Progenitor cell of endocrine pancreas (in vitro differentiated cells): ENCODE results near the gene GUCY1A2. TPM values are rescaled to one million over a fixed set of nuclear protein-coding genes. Genes with fewer than 3 reads are reported as not detected.

Source experiments
- DNase-seq: peaks from one replicate; pipeline ENCODE4 v3.0.0; 2021; ENCODE audit warnings: low spot score; ENCODE audit not compliant: unreplicated experiment
- H3K27ac Mint-ChIP-seq: 2 replicates; pipeline ENCODE4 v1.8.0; 2021; ENCODE audit warnings: mild to moderate bottlenecking, moderate library complexity, mixed read lengths
- H3K27me3 Mint-ChIP-seq: 2 replicates; pipeline ENCODE4 v1.8.0; 2021; ENCODE audit warnings: mixed read lengths
- H3K36me3 Mint-ChIP-seq: 2 replicates; pipeline ENCODE4 v1.8.0; 2022; ENCODE audit warnings: mixed read lengths; ENCODE audit not compliant: insufficient read depth
- H3K4me1 Mint-ChIP-seq: 2 replicates; pipeline ENCODE4 v1.8.0; 2021; ENCODE audit warnings: low read depth, mixed read lengths
- H3K4me3 Mint-ChIP-seq: 2 replicates; pipeline ENCODE4 v1.8.0; 2021; ENCODE audit warnings: low read depth, mild to moderate bottlenecking, moderate library complexity, mixed read lengths
- H3K9me3 Mint-ChIP-seq: 2 replicates; pipeline ENCODE4 v1.8.0; 2021; ENCODE audit warnings: low read depth, mixed read lengths
- total RNA-seq: library from RNA; stranded (reverse); gene quantifications from 2 replicates; pipeline ENCODE4 v1.2.1, GENCODE V29; 2021
- TF ChIP-seq, protein P1 (sequence below): fragments of 200-600 bp; sonication (generic); IDR thresholded peaks from one replicate; pipeline ENCODE4 v1.5.0; 2021; ENCODE audit warnings: antibody characterized with exemption, mild to moderate bottlenecking; ENCODE audit not compliant: unreplicated experiment

Gene GUCY1A2
- total RNA-seq, 1 donor from 2014 or later, result 38.5 TPM

DNA sequence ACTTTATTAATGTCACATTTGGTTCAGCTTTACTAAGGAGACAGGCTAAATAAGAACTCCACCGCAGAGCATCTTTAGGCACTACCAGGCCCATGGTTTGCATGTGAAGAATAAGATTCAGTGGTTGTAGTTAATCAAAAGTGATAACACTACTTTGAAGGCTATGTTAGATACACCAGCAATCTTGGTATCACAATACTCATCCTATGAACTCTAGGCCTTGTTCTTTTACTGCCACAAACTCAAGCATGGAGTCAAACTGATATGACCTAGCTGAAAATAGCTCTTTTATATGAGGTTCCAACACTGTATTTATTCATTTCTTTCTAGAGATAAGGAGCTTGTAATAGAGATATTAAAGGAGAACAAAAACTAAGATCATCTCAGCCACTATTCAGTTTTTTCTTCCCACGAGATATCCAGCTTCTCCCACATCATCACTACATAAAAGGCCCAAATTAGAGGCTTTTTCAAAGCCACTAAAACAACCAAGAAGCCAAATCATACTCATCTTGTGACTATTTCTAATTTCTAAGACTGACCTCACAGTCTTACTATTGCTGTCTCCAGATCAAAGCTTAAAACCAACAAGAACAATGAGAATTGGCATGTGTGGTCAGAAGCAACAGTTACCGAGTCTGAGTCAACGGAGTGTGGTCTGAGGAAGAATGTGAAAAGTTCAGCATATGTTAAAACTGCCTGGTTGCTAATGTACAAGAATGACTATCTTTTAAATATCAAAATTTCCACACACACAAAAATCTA lies 25.1 kb upstream of the GUCY1A2 start:
- peaks cover 7% of the 10 kb centered on the region for H3K9me3 Mint-ChIP-seq
- TF ChIP-seq, protein P1, sequence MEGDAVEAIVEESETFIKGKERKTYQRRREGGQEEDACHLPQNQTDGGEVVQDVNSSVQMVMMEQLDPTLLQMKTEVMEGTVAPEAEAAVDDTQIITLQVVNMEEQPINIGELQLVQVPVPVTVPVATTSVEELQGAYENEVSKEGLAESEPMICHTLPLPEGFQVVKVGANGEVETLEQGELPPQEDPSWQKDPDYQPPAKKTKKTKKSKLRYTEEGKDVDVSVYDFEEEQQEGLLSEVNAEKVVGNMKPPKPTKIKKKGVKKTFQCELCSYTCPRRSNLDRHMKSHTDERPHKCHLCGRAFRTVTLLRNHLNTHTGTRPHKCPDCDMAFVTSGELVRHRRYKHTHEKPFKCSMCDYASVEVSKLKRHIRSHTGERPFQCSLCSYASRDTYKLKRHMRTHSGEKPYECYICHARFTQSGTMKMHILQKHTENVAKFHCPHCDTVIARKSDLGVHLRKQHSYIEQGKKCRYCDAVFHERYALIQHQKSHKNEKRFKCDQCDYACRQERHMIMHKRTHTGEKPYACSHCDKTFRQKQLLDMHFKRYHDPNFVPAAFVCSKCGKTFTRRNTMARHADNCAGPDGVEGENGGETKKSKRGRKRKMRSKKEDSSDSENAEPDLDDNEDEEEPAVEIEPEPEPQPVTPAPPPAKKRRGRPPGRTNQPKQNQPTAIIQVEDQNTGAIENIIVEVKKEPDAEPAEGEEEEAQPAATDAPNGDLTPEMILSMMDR, result no peak
- no peak overlapping the region for H3K27ac Mint-ChIP-seq
- H3K4me3 Mint-ChIP-seq, result no peak overlapping the region
- no peaks in the 10 kb centered on the region for H3K27me3 Mint-ChIP-seq
- DNase-seq, result no peak
- H3K36me3 Mint-ChIP-seq, result peaks cover 3% of the 10 kb centered on the region
- H3K4me1 Mint-ChIP-seq, result no peaks in the 10 kb centered on the region

DNA sequence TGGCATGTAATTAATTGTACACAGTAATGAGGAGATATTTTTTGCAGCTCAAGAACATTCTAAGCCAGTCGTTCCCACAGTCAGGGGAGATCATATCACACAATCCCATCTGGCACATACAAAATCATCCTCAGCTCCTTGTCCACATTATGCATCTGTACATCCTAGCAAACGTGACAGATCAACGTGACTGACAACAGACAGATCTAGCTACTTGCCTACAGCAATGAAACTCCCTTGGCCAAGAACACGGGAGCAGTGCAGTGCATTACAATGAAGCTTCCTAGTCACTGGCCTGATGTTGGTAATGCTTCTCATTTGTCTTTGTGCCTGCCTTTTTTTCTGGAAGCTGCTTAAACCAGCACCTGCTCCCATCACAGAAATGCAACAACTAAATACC lies 24.5 kb upstream of the GUCY1A2 start:
- Mint-ChIP-seq H3K4me1 (no peaks in the 10 kb centered on the region), H3K9me3 (peaks cover 7% of the 10 kb centered on the region), H3K27me3 (no peaks in the 10 kb centered on the region), H3K4me3 (no peak overlapping the region), H3K36me3 (peaks cover 3% of the 10 kb centered on the region), H3K27ac (no peak overlapping the region)
- TF ChIP-seq, protein P1, result no peak
- DNase-seq, result no peak

DNA sequence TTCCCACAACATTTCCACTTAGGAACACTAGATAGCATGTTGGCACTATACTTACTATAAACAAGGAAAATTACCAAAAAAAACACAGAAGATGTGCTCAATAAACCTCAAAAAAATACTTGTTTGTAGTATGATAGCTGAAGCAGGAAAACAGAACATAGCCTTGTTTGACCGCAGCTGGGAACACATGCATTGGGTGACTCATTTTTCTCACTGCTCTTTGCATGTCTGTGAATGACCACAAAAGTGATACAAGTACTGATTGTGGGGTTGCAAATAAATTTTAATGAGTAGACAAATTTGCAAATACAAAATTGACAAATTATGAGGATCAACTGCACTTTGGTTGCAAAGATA lies 22.8 kb upstream of the GUCY1A2 start:
- peaks cover 7% of the 10 kb centered on the region for H3K9me3 Mint-ChIP-seq
- H3K27me3 Mint-ChIP-seq, result no peaks in the 10 kb centered on the region
- DNase-seq, result no peak
- no peaks in the 10 kb centered on the region for H3K4me1 Mint-ChIP-seq
- H3K27ac Mint-ChIP-seq, result no peak overlapping the region
- peaks cover 3% of the 10 kb centered on the region for H3K36me3 Mint-ChIP-seq
- no peak overlapping the region for H3K4me3 Mint-ChIP-seq
- TF ChIP-seq, protein P1, result no peak

DNA sequence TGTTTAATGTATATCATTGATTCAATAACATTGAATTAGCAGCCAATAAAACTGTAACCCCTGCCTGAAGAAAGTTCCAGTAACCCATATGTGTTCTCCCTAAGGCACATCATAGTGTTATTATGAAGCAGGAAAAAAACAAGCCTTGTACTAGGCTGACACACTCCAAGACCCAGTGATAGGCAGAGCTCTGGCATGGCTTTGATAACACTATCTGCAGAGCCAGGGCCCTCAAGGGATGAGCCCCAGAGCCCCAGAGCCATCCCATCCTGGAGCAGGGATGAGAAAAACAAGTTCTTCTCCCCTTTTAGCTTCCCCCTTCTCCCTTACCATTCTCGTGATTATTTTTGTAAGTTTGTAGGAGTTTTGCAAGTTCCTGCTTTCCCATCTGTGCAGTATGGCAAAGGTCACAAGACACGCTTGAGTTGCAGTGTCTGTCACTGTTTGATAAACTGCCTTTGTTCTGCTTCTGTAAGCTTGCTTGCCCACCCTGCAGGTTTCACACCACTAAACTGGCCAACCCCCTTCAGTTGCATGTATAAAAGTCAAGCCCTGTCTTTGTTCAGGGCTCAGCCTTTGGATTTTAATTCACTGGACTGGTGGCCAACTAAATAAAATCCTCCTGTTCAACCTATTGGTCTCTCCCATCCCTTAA lies 22.3 kb upstream of the GUCY1A2 start:
- Mint-ChIP-seq H3K4me3 (no peak overlapping the region), H3K27ac (no peak overlapping the region), H3K9me3 (peaks cover 7% of the 10 kb centered on the region), H3K27me3 (no peaks in the 10 kb centered on the region), H3K36me3 (peaks cover 3% of the 10 kb centered on the region), H3K4me1 (no peaks in the 10 kb centered on the region)
- no peak for DNase-seq
- TF ChIP-seq, protein P1, result no peak

DNA sequence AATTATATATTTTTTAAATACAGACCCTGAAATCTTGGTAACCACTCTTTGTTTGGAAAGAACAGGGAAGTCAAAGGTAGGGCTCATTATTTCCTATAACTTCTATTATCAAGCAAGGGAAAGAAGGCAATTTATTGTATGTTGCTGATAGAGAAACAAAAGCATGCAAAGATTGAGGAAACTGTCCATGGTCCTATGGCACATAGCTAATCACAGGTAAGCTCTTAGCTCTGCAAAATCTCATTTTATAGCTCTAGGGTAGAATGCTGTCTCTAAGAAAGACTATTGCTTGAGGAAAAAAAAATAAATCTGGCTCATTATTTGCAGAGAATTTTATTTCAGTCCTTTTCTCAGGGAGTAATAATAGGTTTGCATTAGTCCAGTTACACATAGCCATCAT lies 7.4 kb upstream of the GUCY1A2 start:
- no peaks in the 10 kb centered on the region for H3K36me3 Mint-ChIP-seq
- TF ChIP-seq, protein P1, result no peak
- H3K4me1 Mint-ChIP-seq, result peaks cover 2% of the 10 kb centered on the region
- H3K9me3 Mint-ChIP-seq, result no peaks in the 10 kb centered on the region
- H3K27me3 Mint-ChIP-seq, result peaks cover 22% of the 10 kb centered on the region
- no peak for DNase-seq
- no peak overlapping the region for H3K4me3 Mint-ChIP-seq
- H3K27ac Mint-ChIP-seq, result no peak overlapping the region
